H1 (cell line): Measurements from ENCODE around the gene LYRM4. TPM values are rescaled to one million over a fixed set of nuclear protein-coding genes. Genes with fewer than 3 reads are reported as not detected.

ENCODE experiments used
- CTCF ChIA-PET: fragments of 300-600 bp; sonication (Branson Sonifier 250); formaldehyde crosslinking; loops from one replicate; lab custom pipeline; 2021; ENCODE audit not compliant: partially characterized antibody; lab: Charles Lee
- POLR2A ChIA-PET: fragments of 300-600 bp; sonication (Branson Sonifier 250); formaldehyde crosslinking; loops from one replicate; lab custom pipeline; 2021; ENCODE audit warnings: inconsistent platforms; ENCODE audit not compliant: partially characterized antibody; lab: Charles Lee
- DNase-seq, 2 experiments: peaks; one replicate each; pipeline versions ENCODE4 v3.0.0 to v3.0.0-alpha.2; 2010 to 2022; ENCODE audit warnings: low spot score in 2 of 2, low read depth in 1 of 2, mixed read lengths in 1 of 2
- FAIRE-seq: peaks from 2 replicates; lab custom pipeline; 2011; peaks lifted over from hg19 to GRCh38; lab: Jason Lieb, UNC
- H2AFZ ChIP-seq: 2 replicates; pipeline ENCODE4 v1.8.1; 2012; ENCODE audit warnings: low read length, inconsistent platforms
- H2AK5ac ChIP-seq: 2 replicates; pipeline ENCODE4 v1.6.1; 2013; ENCODE audit warnings: low read depth, low read length
- H2BK120ac ChIP-seq: replicated peaks from 2 replicates; pipeline ENCODE3; 2013; ENCODE audit warnings: low read depth, low read length, inconsistent platforms
- H2BK12ac ChIP-seq: 2 replicates; pipeline ENCODE4 v1.6.1; 2013; ENCODE audit warnings: low read depth, low read length
- H2BK15ac ChIP-seq: 2 replicates; pipeline ENCODE4 v1.6.1; 2013; ENCODE audit warnings: low read length
- H2BK20ac ChIP-seq: 2 replicates; pipeline ENCODE4 v1.6.1; 2013; ENCODE audit warnings: low read length
- H2BK5ac ChIP-seq: 2 replicates; pipeline ENCODE4 v1.6.1; 2013; ENCODE audit warnings: low read depth, low read length
- H3K14ac ChIP-seq: 2 replicates; pipeline ENCODE4 v1.6.1; 2013; ENCODE audit warnings: inconsistent platforms; ENCODE audit not compliant: insufficient read length
- H3K18ac ChIP-seq: 2 replicates; pipeline ENCODE4 v1.6.1; 2013; ENCODE audit warnings: low read length; ENCODE audit errors: extremely low read depth
- H3K23ac ChIP-seq: 2 replicates; pipeline ENCODE4 v1.6.1; 2013; ENCODE audit warnings: inconsistent platforms; ENCODE audit not compliant: insufficient read length
- H3K23me2 ChIP-seq: 2 replicates; pipeline ENCODE4 v1.6.1; 2013; ENCODE audit warnings: low read depth, low read length
- H3K27ac ChIP-seq: 2 replicates; pipeline ENCODE4 v1.6.1; 2011; ENCODE audit warnings: low read depth, low read length, inconsistent platforms
- H3K27me3 ChIP-seq, 4 experiments: replicated peaks in 1 of 4; 1 replicate in 1 of 4; 2 replicates in 3 of 4; pipeline versions ENCODE4 v1.6.1 to v1.8.1; 2011 to 2013; ENCODE audit warnings: low read length in 3 of 4, mild to moderate bottlenecking in 3 of 4, inconsistent platforms in 2 of 4, mixed read lengths in 2 of 4, moderate library complexity in 1 of 4; ENCODE audit not compliant: control insufficient read depth in 3 of 4, insufficient read depth in 3 of 4; ENCODE audit errors: extremely low read depth in 1 of 4
- H3K36me3 ChIP-seq, 4 experiments: 2 replicates each; pipeline versions ENCODE4 v1.6.1 to v1.8.1; 2011 to 2013; ENCODE audit warnings: mild to moderate bottlenecking in 4 of 4, low read length in 3 of 4, moderate library complexity in 2 of 4, control low read depth in 1 of 4, inconsistent platforms in 1 of 4; ENCODE audit not compliant: insufficient read depth in 4 of 4, control insufficient read depth in 2 of 4
- H3K4ac ChIP-seq: replicated peaks from 2 replicates; pipeline ENCODE3; 2013; ENCODE audit warnings: low read length, low read depth, mixed read lengths, inconsistent platforms; ENCODE audit not compliant: insufficient read length
- H3K4me1 ChIP-seq, 4 experiments: replicated peaks in 1 of 4; 1 replicate in 1 of 4; 2 replicates in 3 of 4; pipeline versions ENCODE4 v1.6.1 to v1.8.1; 2011 to 2013; ENCODE audit warnings: low read length in 3 of 4, inconsistent platforms in 2 of 4, mixed read lengths in 1 of 4; ENCODE audit not compliant: insufficient read depth in 4 of 4, control insufficient read depth in 3 of 4
- H3K4me2 ChIP-seq, 2 experiments: 2 replicates each; pipeline versions ENCODE4 v1.6.1 to v1.8.1; 2011 to 2013; ENCODE audit warnings: low read depth in 2 of 2, low read length in 2 of 2, control low read depth in 1 of 2, inconsistent platforms in 1 of 2, mild to moderate bottlenecking in 1 of 2; ENCODE audit not compliant: insufficient read depth in 1 of 2
- H3K4me3 ChIP-seq, 4 experiments: fragments of 200-600, 300-600 bp in 1 of 4; sonication (generic), shearing (Covaris generic), sonication (Bioruptor Twin) in 1 of 4; 2 replicates each; pipeline versions ENCODE4 v1.5.1 to v1.8.1; 2011 to 2016; ENCODE audit warnings: low read length in 4 of 4, low read depth in 3 of 4, control low read depth in 2 of 4, inconsistent platforms in 2 of 4, mild to moderate bottlenecking in 2 of 4, mixed read lengths in 1 of 4, moderate library complexity in 1 of 4; ENCODE audit not compliant: insufficient read depth in 2 of 4; ENCODE audit errors: extremely low read depth in 1 of 4
- H3K56ac ChIP-seq: replicated peaks from 2 replicates; pipeline ENCODE3; 2013; ENCODE audit warnings: low read depth, mild to moderate bottlenecking, mixed read lengths, low read length, inconsistent platforms; ENCODE audit not compliant: insufficient read length
- H3K79me1 ChIP-seq: 2 replicates; pipeline ENCODE4 v1.6.1; 2013; ENCODE audit warnings: low read depth, low read length, control low read depth
- H3K79me2 ChIP-seq, 2 experiments: 2 replicates each; pipeline versions ENCODE4 v1.6.1 to v1.8.1; 2012 to 2013; ENCODE audit warnings: low read length in 2 of 2, mild to moderate bottlenecking in 2 of 2, inconsistent platforms in 1 of 2; ENCODE audit not compliant: insufficient read depth in 2 of 2, control insufficient read depth in 1 of 2
- H3K9ac ChIP-seq, 4 experiments: replicated peaks in 1 of 4; 1 replicate in 1 of 4; 2 replicates in 3 of 4; pipeline versions ENCODE4 v1.6.1 to v1.8.1; 2011 to 2013; ENCODE audit warnings: low read depth in 3 of 4, low read length in 3 of 4, control low read depth in 2 of 4, mild to moderate bottlenecking in 2 of 4, moderate library complexity in 2 of 4, inconsistent platforms in 1 of 4; ENCODE audit errors: extremely low read depth in 1 of 4
- H3K9me3 ChIP-seq, 2 experiments: 2 replicates each; pipeline versions ENCODE4 v1.6.1 to v1.8.1; 2012 to 2013; ENCODE audit warnings: mild to moderate bottlenecking in 2 of 2, moderate library complexity in 2 of 2, control low read depth in 1 of 2, inconsistent platforms in 1 of 2, low read depth in 1 of 2, low read length in 1 of 2, mixed read lengths in 1 of 2; ENCODE audit not compliant: insufficient read depth in 2 of 2
- H4K20me1 ChIP-seq, 2 experiments: replicated peaks in 1 of 2; 2 replicates each; pipeline versions ENCODE3 to v1.8.1; 2011 to 2013; ENCODE audit warnings: inconsistent platforms in 2 of 2, low read length in 2 of 2, mild to moderate bottlenecking in 1 of 2; ENCODE audit not compliant: insufficient read depth in 2 of 2, control insufficient read depth in 1 of 2
- H4K5ac ChIP-seq: 2 replicates; pipeline ENCODE4 v1.6.1; 2013; ENCODE audit warnings: low read length, low read depth, mixed read lengths, inconsistent platforms; ENCODE audit not compliant: insufficient read length
- H4K8ac ChIP-seq: 2 replicates; pipeline ENCODE4 v1.8.0; 2013; ENCODE audit warnings: mild to moderate bottlenecking, moderate library complexity, low read length, inconsistent platforms; ENCODE audit not compliant: insufficient read depth; ENCODE audit errors: extremely low read depth
- H4K91ac ChIP-seq: replicated peaks from 2 replicates; pipeline ENCODE3; 2013; ENCODE audit warnings: low read length, mixed read lengths, inconsistent platforms; ENCODE audit not compliant: insufficient read length
- ASH2L ChIP-seq: fragments of 200-600, 300-600 bp; sonication (generic); IDR thresholded peaks from one replicate; pipeline ENCODE4 v1.7.1; 2017; ENCODE audit warnings: low read length
- ATF2 ChIP-seq: IDR thresholded peaks from 2 replicates; pipeline ENCODE4 v1.6.1; 2012; ENCODE audit warnings: low read length, inconsistent platforms
- HDAC2 ChIP-seq, 2 experiments: fragments of 300-600 bp in 1 of 2; sonication (generic) in 1 of 2; IDR thresholded peaks; 2 replicates each; pipeline ENCODE4 v1.6.1; 2011 to 2012; ENCODE audit warnings: low read depth in 2 of 2, low read length in 2 of 2, mild to moderate bottlenecking in 2 of 2, moderate library complexity in 2 of 2, borderline replicate concordance in 1 of 2, inconsistent platforms in 1 of 2
- KDM4A ChIP-seq: IDR thresholded peaks from one replicate; pipeline ENCODE4 v1.7.1; 2012; ENCODE audit warnings: low read depth, mild to moderate bottlenecking, moderate library complexity, low read length, inconsistent platforms; ENCODE audit not compliant: severe bottlenecking
- POLR2A ChIP-seq, 2 experiments: IDR thresholded peaks; 1 replicate in 1 of 2; 2 replicates in 1 of 2; pipeline ENCODE4 v1.6.1; 2011; ENCODE audit warnings: low read depth in 2 of 2, low read length in 2 of 2, mild to moderate bottlenecking in 2 of 2; ENCODE audit errors: control extremely low read depth in 1 of 2
- SIX5 ChIP-seq: IDR thresholded peaks from 2 replicates; pipeline ENCODE4 v1.6.1; 2011; ENCODE audit warnings: mild to moderate bottlenecking, low read depth, low read length
- SRF ChIP-seq: IDR thresholded peaks from 2 replicates; pipeline ENCODE4 v1.6.1; 2011; ENCODE audit warnings: mild to moderate bottlenecking, low read depth, low read length, moderate library complexity
- TBP ChIP-seq: IDR thresholded peaks from 2 replicates; pipeline ENCODE4 v1.6.1; 2011; ENCODE audit warnings: low read depth, low read length, improper control_type of control experiment
- WGBS, 2 experiments: shearing (Covaris generic) in 1 of 2; methylation state at CpG; one replicate each; pipeline versions ENCODE4 v1.1.6 to v1.1.7; 2013 to 2015; ENCODE audit warnings: low lambda C conversion rate in 2 of 2, mixed read lengths in 2 of 2, inconsistent platforms in 1 of 2, low coverage in 1 of 2, missing lambda C conversion rate in 1 of 2; ENCODE audit not compliant: insufficient replicate concordance in 2 of 2, insufficient coverage in 1 of 2, insufficient read length in 1 of 2; ENCODE audit errors: extremely low coverage in 1 of 2, missing lambda C conversion rate in 1 of 2; 5-methylcytosine and 5-hydroxymethylcytosine counted together
- polyA plus RNA-seq, 7 experiments: library from polyadenylated mRNA; depleted of rRNA in 3 of 7; stranded (reverse) in 5 of 7; unstranded in 2 of 7; fragments of >200 nt in 5 of 7; fragments of 200-250 nt in 2 of 7; gene quantifications; 1 replicate in 5 of 7; 2 replicates in 1 of 7; 4 replicates in 1 of 7; pipeline versions ENCODE4 v1.2.1 to v1.2.3, GENCODE V29; 2011 to 2013; ENCODE audit warnings: missing spikeins in 2 of 7, mixed read lengths in 2 of 7
- total RNA-seq: library from RNA; stranded (reverse); fragmentation: NEBNext Ultra II Directional; extraction: Animal tissue kit (Norgen Biotek cat#: 25700); gene quantifications from 2 replicates; pipeline ENCODE4 v1.2.1, GENCODE V29; 2021

LYRM4 gene
- total and polyA plus RNA-seq, 2 of the 8 experiments (the other 6 are each of a cell fraction or from before 2014, with no cell fraction given) = 56.6 to 62.8 TPM

GRCh38 chr6:5290097-5290496 lies 29.3 kb upstream of the LYRM4 start:
- Histone ChIP-seq H3K14ac (no peak overlapping the region), H3K36me3 (no peaks in the 10 kb centered on the region), H3K18ac (no peak overlapping the region), H3K27me3 (no peaks in the 10 kb centered on the region), H2BK5ac (no peak overlapping the region), H3K4ac (no peak overlapping the region), H3K4me1 (peaks cover 0 to 6% (median 2%) of the 10 kb centered on the region in 4 experiments; a peak in 1 of 7 replicates), H2BK20ac (no peak overlapping the region), H3K23me2 (no peaks in the 10 kb centered on the region; the same call in 1 of the 2 replicates), H4K91ac (no peak overlapping the region), H3K79me1 (peaks cover 11% of the 10 kb centered on the region), H2AK5ac (no peak overlapping the region), H3K9me3 (no peaks in the 10 kb centered on the region), H2BK120ac (no peak overlapping the region), H3K79me2 (no peaks in the 10 kb centered on the region; a peak in 2 of 4 replicates), H3K27ac (no peak overlapping the region), H4K5ac (no peak overlapping the region), H2BK12ac (no peak overlapping the region), H3K56ac (no peak overlapping the region), H3K4me2 (no peak overlapping the region), H2BK15ac (no peak overlapping the region), H2AFZ (no peak overlapping the region), H4K8ac (no peak overlapping the region), H3K23ac (no peak overlapping the region), H4K20me1 (no peaks in the 10 kb centered on the region), H3K9ac (no peak overlapping the region), H3K4me3 (no peak overlapping the region)
- no peak for TF ChIP-seq ASH2L
- no peak for TF ChIP-seq SRF
- no peak for TF ChIP-seq SIX5
- TF ChIP-seq HDAC2 (IDR thresholded peaks at IDR 0.05; ENCODE audit: borderline replicate concordance in 1 of 2, low read depth in 2 of 2, low read length in 2 of 2) = no peak
- TF ChIP-seq KDM4A = no peak
- no peak for TF ChIP-seq ATF2
- TF ChIP-seq TBP = no peak
- TF ChIP-seq POLR2A (IDR thresholded peaks at IDR 0.05; ENCODE audit: control extremely low read depth in 1 of 2, low read depth in 2 of 2, low read length in 2 of 2) = no peak
- WGBS, 2 experiments = 92% methylated on average over 1 of the region's 1 CpG; no CpG with 5 or more reads in 1 of the 2 experiments
- CTCF ChIA-PET = interaction anchor here (1.1 to 1.7 kb wide), 4 partner anchors 10 to 146 kb away, joined by 3 to 8 read pairs (median 5); no protein-coding TSS in a partner anchor
- no peak for FAIRE-seq
- DNase-seq = no peak
- POLR2A ChIA-PET = no interaction called here
